ENCODE data around the gene TRIM72.
"Not testable (repeated sequence)": the region's sequence is repeated elsewhere in the genome, so short reads cannot be mapped to it uniquely, and the experiment has no call there.

Gene TRIM72

GRCh38 chr16:31243734-31244670, 30.1 kb downstream of the TRIM72 start:
- intact Hi-C loops (cut with micrococcal nuclease): no loop called here
- Mint-ChIP-seq H3K27me3 (no peaks in the 10 kb centered on the region), H3K36me3 (ENCODE audit: low read depth) (no peaks in the 10 kb centered on the region), H3K9me3 (no peaks in the 10 kb centered on the region), H3K4me3 (peak overlapping the region; percentile 23), H3K27ac (peak overlapping the region; percentile 61), H3K4me1 (ENCODE audit: low read depth) (peaks cover 64% of the 10 kb centered on the region)

GRCh38 chr16:31245598-31245997, 31.7 kb downstream of the TRIM72 start:
- H3K9me3 Mint-ChIP-seq; H3K36me3 Mint-ChIP-seq (ENCODE audit: low read depth); H3K4me3 Mint-ChIP-seq; H3K27me3 Mint-ChIP-seq; intact Hi-C loops (cut with micrococcal nuclease): not testable (repeated sequence)
- Mint-ChIP-seq H3K27ac (peak overlapping the region; percentile 61), H3K4me1 (ENCODE audit: low read depth) (peaks cover 65% of the 10 kb centered on the region)

DNA sequence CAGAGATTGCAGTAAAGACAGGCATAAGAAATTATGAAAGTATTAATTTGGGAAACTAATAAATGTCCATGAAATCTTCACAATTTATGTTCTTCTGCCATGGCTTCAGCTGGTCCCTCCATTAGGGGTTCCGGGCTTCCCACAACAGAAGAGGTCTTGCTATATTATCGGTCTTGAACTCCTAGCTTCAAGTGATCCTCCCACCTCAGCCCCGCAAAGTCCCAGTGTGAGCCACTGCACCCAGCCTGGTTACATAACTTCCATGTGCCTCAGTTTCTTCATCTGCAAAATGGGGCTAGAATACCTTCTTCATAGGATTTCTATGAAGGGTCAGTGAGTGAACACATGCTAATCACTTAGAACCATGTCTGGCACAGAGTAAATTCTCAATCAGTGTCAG, 32.4 kb downstream of the TRIM72 start:
- Mint-ChIP-seq H3K36me3 (ENCODE audit: low read depth) (no peaks in the 10 kb centered on the region), H3K4me3 (no peak overlapping the region), H3K27me3 (no peaks in the 10 kb centered on the region), H3K9me3 (no peaks in the 10 kb centered on the region), H3K27ac (no peak overlapping the region), H3K4me1 (ENCODE audit: low read depth) (peaks cover 65% of the 10 kb centered on the region)
- intact Hi-C loops (cut with micrococcal nuclease): no loop called here

DNA sequence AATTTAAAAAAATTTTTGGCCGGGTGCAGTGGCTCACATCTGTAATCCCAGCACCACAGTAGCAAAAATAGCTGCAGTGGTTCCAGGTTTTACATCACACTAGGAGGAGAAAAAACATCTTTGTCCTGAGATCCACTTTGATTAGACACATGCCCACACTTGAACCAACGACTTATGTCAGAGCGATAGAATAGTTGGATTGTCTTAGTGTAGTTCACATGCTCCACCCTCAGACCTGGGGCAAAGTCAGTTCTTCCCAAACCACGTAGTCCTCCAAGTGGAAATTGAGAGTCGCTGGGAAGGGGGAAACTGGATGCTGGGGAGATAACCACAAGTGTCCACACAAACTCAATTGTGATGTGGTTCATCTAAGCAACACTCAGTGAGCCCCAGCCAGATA, 34.4 kb downstream of the TRIM72 start:
- intact Hi-C loops (cut with micrococcal nuclease): no loop called here
- H3K4me1 Mint-ChIP-seq (ENCODE audit: low read depth): peaks cover 68% of the 10 kb centered on the region
- H3K4me3 Mint-ChIP-seq: no peak overlapping the region
- no peaks in the 10 kb centered on the region for H3K36me3 Mint-ChIP-seq (ENCODE audit: low read depth)
- H3K27ac Mint-ChIP-seq: no peak overlapping the region
- H3K27me3 Mint-ChIP-seq: no peaks in the 10 kb centered on the region
- H3K9me3 Mint-ChIP-seq: no peaks in the 10 kb centered on the region

GRCh38 chr16:31250782-31251384, 37.0 kb downstream of the TRIM72 start:
- Mint-ChIP-seq H3K4me3 (no peak overlapping the region), H3K27ac (no peak overlapping the region), H3K27me3 (no peaks in the 10 kb centered on the region), H3K36me3 (ENCODE audit: low read depth) (no peaks in the 10 kb centered on the region), H3K9me3 (no peaks in the 10 kb centered on the region), H3K4me1 (ENCODE audit: low read depth) (peaks cover 70% of the 10 kb centered on the region)
- intact Hi-C loops (cut with micrococcal nuclease): no loop called here

GRCh38 chr16:31251435-31251834, 37.5 kb downstream of the TRIM72 start:
- Mint-ChIP-seq H3K4me1 (ENCODE audit: low read depth) (peaks cover 72% of the 10 kb centered on the region), H3K9me3 (no peaks in the 10 kb centered on the region), H3K4me3 (no peak overlapping the region), H3K27me3 (no peaks in the 10 kb centered on the region), H3K27ac (no peak overlapping the region), H3K36me3 (ENCODE audit: low read depth) (no peaks in the 10 kb centered on the region)
- intact Hi-C loops (cut with micrococcal nuclease): no loop called here

GRCh38 chr16:31253642-31254045, 39.7 kb downstream of the TRIM72 start:
- Mint-ChIP-seq H3K4me1 (ENCODE audit: low read depth) (peaks cover 62% of the 10 kb centered on the region), H3K27ac (peak overlapping the region; percentile 93), H3K9me3 (no peaks in the 10 kb centered on the region), H3K36me3 (ENCODE audit: low read depth) (no peaks in the 10 kb centered on the region), H3K4me3 (peak overlapping the region; percentile 67), H3K27me3 (no peaks in the 10 kb centered on the region)
- intact Hi-C loops (cut with micrococcal nuclease): no loop called here

GRCh38 chr16:31256466-31256865, 42.5 kb downstream of the TRIM72 start:
- Mint-ChIP-seq H3K27ac (peak overlapping the region; percentile 18), H3K36me3 (ENCODE audit: low read depth) (peaks cover 16% of the 10 kb centered on the region), H3K4me3 (no peak overlapping the region), H3K4me1 (ENCODE audit: low read depth) (peaks cover 75% of the 10 kb centered on the region), H3K9me3 (no peaks in the 10 kb centered on the region), H3K27me3 (no peaks in the 10 kb centered on the region)
- intact Hi-C loops (cut with micrococcal nuclease): no loop called here

DNA sequence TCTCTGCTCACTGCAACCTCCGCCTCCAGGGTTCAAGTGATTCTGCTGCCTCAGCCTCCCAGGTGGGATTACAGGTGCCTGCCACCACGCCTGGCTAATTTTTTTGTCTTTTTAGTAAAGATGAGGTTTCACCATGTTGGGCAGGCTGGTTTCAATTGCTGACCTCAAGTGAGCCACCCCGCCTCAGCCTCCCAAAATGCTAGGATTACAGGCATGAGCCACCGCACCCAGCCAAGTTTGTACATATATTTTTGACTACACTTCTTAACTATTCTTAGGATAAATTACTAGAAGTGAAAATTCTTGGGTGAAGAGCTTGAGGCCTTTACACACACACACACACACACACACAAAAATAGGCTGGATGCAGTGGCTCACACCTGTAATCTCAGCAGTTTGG, 44.4 kb downstream of the TRIM72 start:
- Mint-ChIP-seq H3K4me3 (no peak overlapping the region), H3K36me3 (ENCODE audit: low read depth) (peaks cover 35% of the 10 kb centered on the region), H3K27me3 (no peaks in the 10 kb centered on the region), H3K9me3 (no peaks in the 10 kb centered on the region), H3K4me1 (ENCODE audit: low read depth) (peaks cover 74% of the 10 kb centered on the region), H3K27ac (peak overlapping the region; percentile 46)
- intact Hi-C loops (cut with micrococcal nuclease): no loop called here

- no peaks in the 10 kb centered on the region for H3K9me3 Mint-ChIP-seq
- peak overlapping the region; percentile 91 for H3K27ac Mint-ChIP-seq
- H3K4me3 Mint-ChIP-seq: peak overlapping the region; percentile 100
- no peaks in the 10 kb centered on the region for H3K27me3 Mint-ChIP-seq
- intact Hi-C loops (cut with micrococcal nuclease): loop anchor here (2.0 to 10.0 kb wide), 2 partner anchors 54 to 58 kb away; partner anchors contain the start of gene PYCARD
- peaks cover 71% of the 10 kb centered on the region for H3K4me1 Mint-ChIP-seq (ENCODE audit: low read depth)
- peaks cover 51% of the 10 kb centered on the region for H3K36me3 Mint-ChIP-seq (ENCODE audit: low read depth)
These were observed 46.4 kb downstream of the TRIM72 start for GRCh38 chr16:31260136-31260931.

DNA sequence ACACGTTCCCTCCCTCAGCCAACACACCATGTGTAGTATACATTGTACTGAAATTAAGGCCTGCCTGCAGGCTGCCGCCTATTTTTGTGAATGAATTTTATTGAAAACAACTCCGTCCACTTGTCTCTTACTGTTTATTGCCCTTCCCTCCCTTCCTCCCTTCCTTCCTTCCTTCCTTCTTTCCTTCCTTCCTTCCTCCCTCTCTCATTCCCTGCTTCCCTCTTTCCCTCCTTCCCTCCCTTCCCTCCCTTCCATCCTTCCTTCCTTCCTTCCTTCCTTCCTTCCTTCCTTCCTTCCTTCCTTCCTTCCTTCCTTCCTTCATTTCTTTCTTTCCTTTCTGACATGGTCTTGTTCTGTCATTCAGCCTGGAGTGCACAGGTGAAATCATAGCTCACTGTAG, 48.2 kb downstream of the TRIM72 start:
- H3K27ac Mint-ChIP-seq: peak overlapping the region; percentile 91
- peak overlapping the region; percentile 100 for H3K4me3 Mint-ChIP-seq
- H3K27me3 Mint-ChIP-seq: no peaks in the 10 kb centered on the region
- H3K9me3 Mint-ChIP-seq: no peaks in the 10 kb centered on the region
- H3K36me3 Mint-ChIP-seq (ENCODE audit: low read depth): peaks cover 68% of the 10 kb centered on the region
- intact Hi-C loops (cut with micrococcal nuclease): loop anchor here (10.0 kb wide), 1 partner anchor 53 kb away; no protein-coding TSS in a partner anchor
- peaks cover 73% of the 10 kb centered on the region for H3K4me1 Mint-ChIP-seq (ENCODE audit: low read depth)

- H3K27ac Mint-ChIP-seq: peak overlapping the region; percentile 85
- peaks cover 95% of the 10 kb centered on the region for H3K36me3 Mint-ChIP-seq (ENCODE audit: low read depth)
- peak overlapping the region; percentile 62 for H3K4me3 Mint-ChIP-seq
- intact Hi-C loops (cut with micrococcal nuclease): loop anchor here (10.0 kb wide), 1 partner anchor 49 kb away; no protein-coding TSS in a partner anchor
- H3K27me3 Mint-ChIP-seq: no peaks in the 10 kb centered on the region
- H3K9me3 Mint-ChIP-seq: no peaks in the 10 kb centered on the region
- peaks cover 80% of the 10 kb centered on the region for H3K4me1 Mint-ChIP-seq (ENCODE audit: low read depth)
These were observed 51.7 kb downstream of the TRIM72 start for GRCh38 chr16:31265329-31266245.
